Suprapubic skin (tissue), 4 donors: ENCODE measurements around the gene PARK7.

Source experiments
- EP300 ChIP-seq: sonication (generic); formaldehyde crosslinking; IDR thresholded peaks from one replicate; pipeline ENCODE4 v1.6.1; 2017; ENCODE audit warnings: antibody characterized with exemption
- POLR2A ChIP-seq, 2 donors: fragments of 450-650 bp; IDR thresholded peaks; one replicate each; pipeline ENCODE4 v1.6.1; 2017; ENCODE audit warnings: antibody characterized with exemption in 2 of 2, mild to moderate bottlenecking in 2 of 2, moderate library complexity in 2 of 2
- POLR2AphosphoS5 ChIP-seq, 3 donors: sonication (generic); formaldehyde crosslinking; IDR thresholded peaks; one replicate each; pipeline ENCODE4 v1.6.1; 2017; ENCODE audit warnings: antibody characterized with exemption in 3 of 3
- TF ChIP-seq, protein P1 (sequence below), 2 donors: fragments of 200-600 bp in 1 of 2; fragments of 450-650 bp in 1 of 2; sonication (generic) in 1 of 2; IDR thresholded peaks; one replicate each; pipeline ENCODE4 v1.5.1; 2016 to 2019; ENCODE audit warnings: antibody characterized with exemption in 2 of 2, mild to moderate bottlenecking in 1 of 2, moderate library complexity in 1 of 2

GRCh38 chr1:8023287-8023994 is 61.9 kb downstream of the PARK7 start:
- TF ChIP-seq, protein P1, sequence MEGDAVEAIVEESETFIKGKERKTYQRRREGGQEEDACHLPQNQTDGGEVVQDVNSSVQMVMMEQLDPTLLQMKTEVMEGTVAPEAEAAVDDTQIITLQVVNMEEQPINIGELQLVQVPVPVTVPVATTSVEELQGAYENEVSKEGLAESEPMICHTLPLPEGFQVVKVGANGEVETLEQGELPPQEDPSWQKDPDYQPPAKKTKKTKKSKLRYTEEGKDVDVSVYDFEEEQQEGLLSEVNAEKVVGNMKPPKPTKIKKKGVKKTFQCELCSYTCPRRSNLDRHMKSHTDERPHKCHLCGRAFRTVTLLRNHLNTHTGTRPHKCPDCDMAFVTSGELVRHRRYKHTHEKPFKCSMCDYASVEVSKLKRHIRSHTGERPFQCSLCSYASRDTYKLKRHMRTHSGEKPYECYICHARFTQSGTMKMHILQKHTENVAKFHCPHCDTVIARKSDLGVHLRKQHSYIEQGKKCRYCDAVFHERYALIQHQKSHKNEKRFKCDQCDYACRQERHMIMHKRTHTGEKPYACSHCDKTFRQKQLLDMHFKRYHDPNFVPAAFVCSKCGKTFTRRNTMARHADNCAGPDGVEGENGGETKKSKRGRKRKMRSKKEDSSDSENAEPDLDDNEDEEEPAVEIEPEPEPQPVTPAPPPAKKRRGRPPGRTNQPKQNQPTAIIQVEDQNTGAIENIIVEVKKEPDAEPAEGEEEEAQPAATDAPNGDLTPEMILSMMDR (IDR thresholded peaks at IDR 0.05): no peak
- TF ChIP-seq POLR2A (IDR thresholded peaks at IDR 0.05) (no peak), POLR2AphosphoS5 (IDR thresholded peaks at IDR 0.05) (no peak), EP300 (no peak)
